ENCODE data around the gene FDXR.

The FDXR gene

GRCh38 chr17:74921026-74921681, 48.4 kb upstream of the FDXR start:
- Histone ChIP-seq H3K27ac (replicated peaks) (no peak overlapping the region), H3K4me3 (replicated peaks; ENCODE audit: insufficient read depth, low read length) (no peak overlapping the region), H3K27me3 (ENCODE audit: insufficient read depth, poor library complexity, severe bottlenecking) (peaks cover 35% of the 10 kb centered on the region)
- no peak for DNase-seq (ENCODE audit: low read depth in 1 of 2, low spot score in 1 of 2)
- TF ChIP-seq, protein P1, sequence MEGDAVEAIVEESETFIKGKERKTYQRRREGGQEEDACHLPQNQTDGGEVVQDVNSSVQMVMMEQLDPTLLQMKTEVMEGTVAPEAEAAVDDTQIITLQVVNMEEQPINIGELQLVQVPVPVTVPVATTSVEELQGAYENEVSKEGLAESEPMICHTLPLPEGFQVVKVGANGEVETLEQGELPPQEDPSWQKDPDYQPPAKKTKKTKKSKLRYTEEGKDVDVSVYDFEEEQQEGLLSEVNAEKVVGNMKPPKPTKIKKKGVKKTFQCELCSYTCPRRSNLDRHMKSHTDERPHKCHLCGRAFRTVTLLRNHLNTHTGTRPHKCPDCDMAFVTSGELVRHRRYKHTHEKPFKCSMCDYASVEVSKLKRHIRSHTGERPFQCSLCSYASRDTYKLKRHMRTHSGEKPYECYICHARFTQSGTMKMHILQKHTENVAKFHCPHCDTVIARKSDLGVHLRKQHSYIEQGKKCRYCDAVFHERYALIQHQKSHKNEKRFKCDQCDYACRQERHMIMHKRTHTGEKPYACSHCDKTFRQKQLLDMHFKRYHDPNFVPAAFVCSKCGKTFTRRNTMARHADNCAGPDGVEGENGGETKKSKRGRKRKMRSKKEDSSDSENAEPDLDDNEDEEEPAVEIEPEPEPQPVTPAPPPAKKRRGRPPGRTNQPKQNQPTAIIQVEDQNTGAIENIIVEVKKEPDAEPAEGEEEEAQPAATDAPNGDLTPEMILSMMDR (IDR thresholded peaks at IDR 0.05; ENCODE audit: insufficient read depth, low read length): no peak
- no peak for TF ChIP-seq GABPA (IDR thresholded peaks at IDR 0.05; ENCODE audit: low read depth)
- TF ChIP-seq SPI1 (IDR thresholded peaks at IDR 0.05; ENCODE audit: borderline replicate concordance, low read depth): no peak
- TF ChIP-seq, protein P2, sequence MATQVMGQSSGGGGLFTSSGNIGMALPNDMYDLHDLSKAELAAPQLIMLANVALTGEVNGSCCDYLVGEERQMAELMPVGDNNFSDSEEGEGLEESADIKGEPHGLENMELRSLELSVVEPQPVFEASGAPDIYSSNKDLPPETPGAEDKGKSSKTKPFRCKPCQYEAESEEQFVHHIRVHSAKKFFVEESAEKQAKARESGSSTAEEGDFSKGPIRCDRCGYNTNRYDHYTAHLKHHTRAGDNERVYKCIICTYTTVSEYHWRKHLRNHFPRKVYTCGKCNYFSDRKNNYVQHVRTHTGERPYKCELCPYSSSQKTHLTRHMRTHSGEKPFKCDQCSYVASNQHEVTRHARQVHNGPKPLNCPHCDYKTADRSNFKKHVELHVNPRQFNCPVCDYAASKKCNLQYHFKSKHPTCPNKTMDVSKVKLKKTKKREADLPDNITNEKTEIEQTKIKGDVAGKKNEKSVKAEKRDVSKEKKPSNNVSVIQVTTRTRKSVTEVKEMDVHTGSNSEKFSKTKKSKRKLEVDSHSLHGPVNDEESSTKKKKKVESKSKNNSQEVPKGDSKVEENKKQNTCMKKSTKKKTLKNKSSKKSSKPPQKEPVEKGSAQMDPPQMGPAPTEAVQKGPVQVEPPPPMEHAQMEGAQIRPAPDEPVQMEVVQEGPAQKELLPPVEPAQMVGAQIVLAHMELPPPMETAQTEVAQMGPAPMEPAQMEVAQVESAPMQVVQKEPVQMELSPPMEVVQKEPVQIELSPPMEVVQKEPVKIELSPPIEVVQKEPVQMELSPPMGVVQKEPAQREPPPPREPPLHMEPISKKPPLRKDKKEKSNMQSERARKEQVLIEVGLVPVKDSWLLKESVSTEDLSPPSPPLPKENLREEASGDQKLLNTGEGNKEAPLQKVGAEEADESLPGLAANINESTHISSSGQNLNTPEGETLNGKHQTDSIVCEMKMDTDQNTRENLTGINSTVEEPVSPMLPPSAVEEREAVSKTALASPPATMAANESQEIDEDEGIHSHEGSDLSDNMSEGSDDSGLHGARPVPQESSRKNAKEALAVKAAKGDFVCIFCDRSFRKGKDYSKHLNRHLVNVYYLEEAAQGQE (IDR thresholded peaks at IDR 0.05; ENCODE audit: insufficient replicate concordance, low read depth): no peak
- no peak for TF ChIP-seq POLR2AphosphoS5 (IDR thresholded peaks at IDR 0.05; ENCODE audit: low read depth)

- no peak for DNase-seq (ENCODE audit: low read depth in 1 of 2, low spot score in 1 of 2)
- no peak overlapping the region for H3K4me3 ChIP-seq (replicated peaks; ENCODE audit: insufficient read depth, low read length)
- H3K27me3 ChIP-seq (ENCODE audit: insufficient read depth, poor library complexity, severe bottlenecking): peaks cover 30% of the 10 kb centered on the region
- H3K27ac ChIP-seq (replicated peaks): no peak overlapping the region
- TF ChIP-seq GABPA (IDR thresholded peaks at IDR 0.05; ENCODE audit: low read depth): no peak
- TF ChIP-seq, protein P1 (IDR thresholded peaks at IDR 0.05; ENCODE audit: insufficient read depth, low read length): no peak
- TF ChIP-seq, protein P2 (IDR thresholded peaks at IDR 0.05; ENCODE audit: insufficient replicate concordance, low read depth): no peak
- TF ChIP-seq POLR2AphosphoS5 (IDR thresholded peaks at IDR 0.05; ENCODE audit: low read depth): no peak
- TF ChIP-seq SPI1 (IDR thresholded peaks at IDR 0.05; ENCODE audit: borderline replicate concordance, low read depth): no peak
Measured at GRCh38 chr17:74920642-74921025, 47.8 kb upstream of the FDXR start.

- Histone ChIP-seq H3K27ac (replicated peaks) (no peak overlapping the region), H3K27me3 (ENCODE audit: insufficient read depth, poor library complexity, severe bottlenecking) (peaks cover 26% of the 10 kb centered on the region), H3K4me3 (replicated peaks; ENCODE audit: insufficient read depth, low read length) (no peak overlapping the region)
- TF ChIP-seq SPI1 (IDR thresholded peaks at IDR 0.05; ENCODE audit: borderline replicate concordance, low read depth) (no peak), POLR2AphosphoS5 (IDR thresholded peaks at IDR 0.05; ENCODE audit: low read depth) (no peak)
- TF ChIP-seq, protein P2 (IDR thresholded peaks at IDR 0.05; ENCODE audit: insufficient replicate concordance, low read depth): no peak
- DNase-seq (ENCODE audit: low read depth in 1 of 2, low spot score in 1 of 2): no peak
Measured at GRCh38 chr17:74920306-74920620, 47.5 kb upstream of the FDXR start.
